GM15510 (cell line): ENCODE data around the gene OR6V1.

ENCODE experiments used
- POLR2A ChIP-seq: IDR thresholded peaks from 3 replicates; pipeline ENCODE4 v1.6.1; 2011; ENCODE audit warnings: borderline replicate concordance; ENCODE audit not compliant: insufficient read length; ENCODE audit errors: extremely low read depth

The OR6V1 gene

GRCh38 chr7:143038635-143039034, 13.5 kb upstream of the OR6V1 start:
- TF ChIP-seq POLR2A, result no peak

DNA sequence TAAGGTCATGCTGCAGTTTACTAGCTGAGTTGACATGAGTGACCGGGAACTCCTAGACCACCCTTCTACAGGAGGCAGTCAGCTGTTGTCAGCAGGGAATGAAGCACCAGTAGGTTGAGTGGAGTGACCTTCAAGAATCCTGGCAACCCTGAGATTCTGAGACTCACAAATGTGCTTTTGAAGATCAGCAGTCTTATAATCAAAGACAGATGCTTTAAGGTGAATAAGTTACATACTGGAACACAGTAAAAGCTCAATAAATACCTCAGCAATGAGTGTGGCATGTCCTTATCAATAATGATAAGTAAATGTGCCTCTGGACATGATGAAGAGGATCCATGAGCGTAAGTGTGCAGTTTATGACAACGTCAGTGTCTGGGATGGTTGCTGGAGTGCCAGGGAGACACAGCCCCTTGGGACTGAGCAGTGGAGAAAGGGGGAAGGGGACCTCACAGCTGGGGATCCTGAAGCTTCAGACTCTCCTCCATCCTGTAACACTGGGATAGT, 11.9 kb upstream of the OR6V1 start:
- TF ChIP-seq POLR2A, result no peak

- TF ChIP-seq POLR2A, result no peak
Measured at GRCh38 chr7:143041346-143041745, 10.8 kb upstream of the OR6V1 start.

GRCh38 chr7:143042159-143042789, 9.9 kb upstream of the OR6V1 start:
- TF ChIP-seq POLR2A, result no peak

DNA sequence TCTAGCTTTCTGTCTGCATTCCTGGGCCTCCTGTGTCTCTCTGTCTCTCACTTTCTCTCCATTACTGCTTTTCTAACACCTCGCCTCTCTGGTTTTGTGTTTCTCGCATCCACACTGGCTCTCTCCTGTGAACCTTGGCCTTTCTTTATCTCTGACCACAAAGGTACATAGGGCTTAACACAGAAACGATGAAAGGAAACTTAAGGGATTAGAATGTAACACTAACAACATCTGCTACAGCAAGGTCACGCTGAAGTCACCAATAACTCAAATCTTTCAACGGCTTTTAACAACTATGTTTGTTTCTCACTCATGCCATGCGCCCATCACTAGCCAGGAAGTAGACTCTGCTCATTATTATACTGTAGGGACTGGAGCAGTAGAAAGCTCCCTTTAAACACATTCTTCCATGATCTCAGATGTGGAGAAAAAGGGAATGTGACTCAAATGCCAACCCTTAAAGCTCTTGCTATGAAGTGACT, 9.3 kb upstream of the OR6V1 start:
- TF ChIP-seq POLR2A, result no peak

DNA sequence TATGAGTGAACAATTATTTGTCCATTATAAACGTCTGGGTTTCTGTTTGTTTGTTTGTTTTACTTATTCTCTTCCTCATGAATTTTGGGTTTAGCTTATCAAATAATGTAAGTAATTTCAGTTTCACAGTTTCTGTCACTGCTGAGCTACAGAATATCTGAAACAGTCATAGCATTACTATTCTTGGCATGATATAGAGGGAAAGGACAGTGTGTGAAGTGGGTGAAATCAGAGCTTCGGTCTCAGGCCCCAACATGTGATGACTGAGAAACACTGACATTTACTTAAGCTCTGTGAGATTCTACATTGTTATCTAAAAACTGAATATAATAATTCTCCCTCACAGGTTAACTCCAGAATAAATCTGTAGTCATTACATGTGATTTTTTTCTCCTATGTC, 8.8 kb upstream of the OR6V1 start:
- no peak for TF ChIP-seq POLR2A

DNA sequence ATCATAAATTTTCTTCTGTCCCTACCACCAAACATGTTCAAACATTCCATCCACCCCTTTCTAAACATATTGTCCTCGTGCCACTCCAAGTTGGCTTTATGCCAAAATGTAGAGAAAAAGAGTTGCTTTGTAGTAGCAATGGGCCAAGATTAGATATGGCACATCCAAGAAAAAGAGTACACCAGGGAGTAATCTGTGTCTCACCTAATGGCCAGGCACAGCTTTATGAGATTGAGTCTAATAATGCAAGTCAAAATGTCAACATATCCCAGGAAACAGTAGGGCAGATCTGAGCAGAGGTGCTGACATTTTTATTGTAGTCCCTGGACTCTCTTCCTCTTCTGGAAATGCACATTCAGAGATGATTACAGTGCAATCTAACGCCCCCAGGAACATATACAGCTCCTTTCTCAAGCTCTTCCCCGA, 5.7 kb upstream of the OR6V1 start:
- TF ChIP-seq POLR2A, result no peak

DNA sequence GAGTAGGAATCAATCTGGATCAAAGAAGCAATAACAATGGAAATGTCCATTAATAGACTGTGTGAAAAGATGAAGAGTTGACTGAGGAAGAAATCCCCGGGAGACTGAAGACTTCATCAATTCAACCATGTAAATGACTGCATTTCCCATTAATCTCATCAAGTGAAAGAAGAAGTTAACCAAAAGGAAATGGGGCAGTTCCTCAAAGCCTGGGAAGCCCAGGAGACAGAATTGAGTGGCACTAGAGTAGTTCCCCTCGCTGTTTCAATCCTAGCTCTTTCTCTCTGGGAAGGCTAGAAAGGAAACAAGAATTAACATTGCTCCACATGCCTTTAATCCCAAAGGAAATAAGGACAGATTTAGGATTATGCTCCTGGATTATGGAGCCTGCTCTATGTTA, 4.8 kb upstream of the OR6V1 start:
- TF ChIP-seq POLR2A, result no peak

DNA sequence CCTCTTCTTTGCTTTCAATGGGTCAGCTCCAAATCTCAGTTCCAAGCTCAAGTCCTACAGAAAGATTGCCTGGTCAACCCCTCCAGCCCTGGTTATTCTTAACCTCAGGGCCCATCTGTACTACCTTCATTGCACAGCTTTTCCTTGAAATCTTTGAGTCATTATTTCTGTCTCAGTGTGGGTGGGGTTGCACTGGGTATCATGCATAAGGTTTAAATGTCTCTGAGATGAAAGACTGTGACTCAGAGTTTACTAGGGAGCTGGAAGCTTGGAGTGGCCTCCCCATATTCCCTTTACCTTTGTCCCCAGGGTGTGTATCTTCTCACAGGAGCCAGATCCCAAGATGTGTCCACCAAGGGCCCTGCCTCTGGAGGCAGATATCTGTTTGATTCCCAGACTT, 3.3 kb upstream of the OR6V1 start:
- no peak for TF ChIP-seq POLR2A

DNA sequence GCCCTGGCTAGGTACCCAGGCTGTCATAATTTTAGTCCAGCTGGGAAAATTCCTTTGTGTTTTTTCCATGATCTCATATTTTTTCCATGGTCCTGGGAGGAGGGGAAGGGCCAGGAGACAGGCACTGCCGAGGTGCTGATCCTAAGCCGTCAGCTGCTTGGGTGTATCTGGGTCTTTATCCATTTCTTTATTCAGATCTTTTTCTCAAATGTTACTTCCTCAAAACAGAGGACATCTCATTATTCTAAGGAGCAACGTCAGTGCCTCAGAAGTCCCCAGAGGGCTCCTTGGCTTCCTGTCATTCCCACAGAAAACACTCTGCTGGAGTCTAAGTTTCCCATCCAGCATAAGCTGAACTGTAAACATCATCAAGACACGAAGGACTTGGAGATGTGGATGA, 2.8 kb upstream of the OR6V1 start:
- TF ChIP-seq POLR2A, result no peak

DNA sequence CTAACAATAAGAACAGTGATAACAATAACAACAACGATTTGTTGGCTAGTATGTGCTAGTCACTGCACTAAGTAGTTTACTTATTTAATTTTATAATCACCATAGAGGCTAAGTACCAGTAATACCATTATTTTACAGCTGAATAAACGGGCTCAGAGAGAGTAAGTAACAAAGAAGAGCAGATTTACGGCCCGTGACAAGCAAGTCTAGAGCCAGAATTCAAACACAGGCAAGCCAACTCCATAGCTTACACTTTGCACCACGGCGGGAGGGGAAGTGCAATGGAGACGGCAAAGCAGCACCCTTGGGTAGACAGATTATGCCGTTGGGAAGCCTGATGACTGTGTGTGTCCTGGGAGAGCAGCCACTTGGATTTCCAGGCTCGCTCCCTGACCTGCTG, 1.2 kb upstream of the OR6V1 start:
- no peak for TF ChIP-seq POLR2A

DNA sequence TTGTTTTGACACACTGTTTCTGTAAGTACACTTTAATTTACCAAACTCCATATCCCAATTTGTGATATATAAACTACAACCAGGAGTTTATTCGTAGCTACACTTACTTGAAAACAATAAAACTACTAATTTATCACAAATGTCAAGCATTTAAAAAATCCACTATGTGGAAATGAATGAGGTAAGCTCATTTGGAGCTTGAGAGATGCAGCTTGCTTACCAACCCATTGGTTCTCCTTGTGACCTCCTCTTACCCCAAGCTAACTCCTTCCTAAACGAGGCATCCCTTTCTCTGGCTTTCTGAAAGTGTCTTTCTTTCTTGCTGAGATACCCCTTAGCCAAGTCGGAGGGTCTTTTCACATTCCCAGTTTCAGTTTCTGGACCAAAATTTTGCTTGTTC, 2.5 kb downstream of the OR6V1 start:
- no peak for TF ChIP-seq POLR2A

- no peak for TF ChIP-seq POLR2A
Measured at GRCh38 chr7:143055754-143056153, 3.6 kb downstream of the OR6V1 start.

- TF ChIP-seq POLR2A, result no peak
Measured at GRCh38 chr7:143063741-143064140, 11.6 kb downstream of the OR6V1 start.

DNA sequence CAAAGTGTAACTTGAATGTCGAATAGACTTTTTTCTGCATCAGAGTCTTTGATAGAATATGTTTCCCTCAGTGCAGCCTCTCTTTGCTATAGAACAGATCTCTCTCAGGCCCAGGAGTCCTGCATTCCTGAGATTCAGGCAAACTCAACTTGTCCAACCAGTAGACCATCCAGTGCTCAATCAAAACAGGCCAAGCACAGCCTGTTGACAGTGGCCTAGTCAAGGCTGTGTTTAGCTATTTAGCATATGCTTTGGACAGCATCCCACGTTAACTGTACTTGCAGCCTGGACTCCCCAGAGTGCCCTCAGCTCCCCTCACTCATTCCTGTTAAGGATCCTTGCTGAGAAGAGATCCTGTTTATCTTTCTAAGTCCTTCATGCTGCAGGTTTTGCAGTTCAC, 16.3 kb downstream of the OR6V1 start:
- TF ChIP-seq POLR2A, result no peak

- TF ChIP-seq POLR2A, result no peak
Measured at GRCh38 chr7:143069912-143070500, 17.9 kb downstream of the OR6V1 start.
